ENCODE measurements around the gene SMIM28.

- TF ChIP-seq POLR2A (IDR thresholded peaks at IDR 0.05) (no peak), CTCF (IDR thresholded peaks at IDR 0.05) (no peak), POLR2AphosphoS5 (IDR thresholded peaks at IDR 0.05) (no peak), EP300 (IDR thresholded peaks at IDR 0.05) (no peak)
Observed at GRCh38 chr6:138400326-138400725, 22.6 kb downstream of the SMIM28 start.

All from stomach (tissue), 4 donors.